GM21390 (cell line): ENCODE measurements around the gene CAPZA2.
"Not testable (repeated sequence)": the region's sequence is repeated elsewhere in the genome, so short reads cannot be mapped to it uniquely, and the experiment has no call there.

Source experiments
- ATAC-seq: cut with Tn5 transposase; IDR thresholded peaks from one replicate; pipeline ENCODE4 v1.9.1; 2021; ENCODE audit not compliant: unreplicated experiment

Gene CAPZA2

DNA sequence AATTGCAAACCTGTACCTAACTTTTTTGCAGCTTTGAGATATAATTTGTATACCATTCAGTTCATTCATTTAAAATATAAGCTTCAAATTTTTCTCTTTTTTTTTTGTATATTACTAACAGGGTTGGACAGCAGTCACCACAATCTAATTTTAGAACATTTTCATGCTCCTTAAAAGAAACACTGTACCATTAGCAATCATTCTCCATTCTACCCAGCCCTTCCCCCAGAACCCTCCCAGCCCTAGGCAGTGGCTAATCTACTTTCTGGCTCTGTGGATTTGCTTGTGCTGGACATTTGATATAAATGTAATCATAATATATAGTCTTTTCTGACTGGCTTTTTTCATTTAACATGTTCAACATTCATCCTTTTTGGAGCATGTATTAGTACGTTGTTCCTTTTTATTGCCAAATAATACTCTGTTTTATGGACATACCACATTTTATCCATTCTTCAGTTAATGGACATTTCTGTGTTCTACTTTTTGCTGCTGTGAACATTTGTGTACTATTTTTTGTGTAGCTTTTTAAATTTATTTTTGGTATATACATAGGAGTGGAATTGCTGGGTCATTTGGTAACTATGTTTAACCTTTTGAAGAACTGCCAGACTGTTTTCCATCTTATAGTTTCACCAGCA is 50.0 kb downstream of the CAPZA2 start:
- ATAC-seq: no peak

DNA sequence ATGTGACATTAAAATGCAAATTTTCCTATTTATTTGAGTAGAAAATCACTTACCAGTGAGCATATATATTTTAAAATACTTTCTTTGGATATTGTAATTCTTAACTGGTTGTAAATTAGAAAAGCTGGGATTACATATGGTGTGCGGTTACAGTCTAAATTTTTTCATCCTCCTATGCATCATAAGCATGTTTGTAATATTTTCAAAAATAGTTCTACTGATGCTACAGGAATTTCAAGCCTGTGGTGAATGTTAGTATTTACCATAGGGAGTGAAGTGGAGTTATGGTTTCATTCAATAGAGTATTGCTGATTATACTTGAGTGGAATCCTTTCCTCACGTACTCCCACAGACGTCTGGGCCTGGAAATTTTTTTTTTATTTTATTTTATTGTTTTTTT is 56.3 kb downstream of the CAPZA2 start:
- no peak for ATAC-seq

DNA sequence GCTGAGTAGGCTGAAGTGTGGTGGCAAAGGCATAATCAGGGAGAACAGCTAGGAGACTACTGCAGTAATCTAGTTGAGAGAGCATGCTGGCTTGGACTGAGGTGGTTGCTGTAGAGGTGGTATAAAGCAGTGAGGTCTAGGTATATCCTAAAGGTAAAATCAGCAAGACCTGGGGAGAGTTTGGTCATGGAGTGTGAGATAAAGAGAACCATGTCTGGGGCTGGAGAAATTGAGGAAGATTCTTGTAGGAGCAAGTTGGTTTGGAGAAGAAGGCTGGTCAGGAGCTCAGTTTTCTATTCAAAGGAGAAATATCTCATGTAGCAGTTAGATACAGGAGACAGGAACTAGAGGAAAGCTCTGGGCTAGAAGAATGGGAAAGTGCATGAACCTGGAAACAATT is 58.0 kb downstream of the CAPZA2 start:
- no peak for ATAC-seq

DNA sequence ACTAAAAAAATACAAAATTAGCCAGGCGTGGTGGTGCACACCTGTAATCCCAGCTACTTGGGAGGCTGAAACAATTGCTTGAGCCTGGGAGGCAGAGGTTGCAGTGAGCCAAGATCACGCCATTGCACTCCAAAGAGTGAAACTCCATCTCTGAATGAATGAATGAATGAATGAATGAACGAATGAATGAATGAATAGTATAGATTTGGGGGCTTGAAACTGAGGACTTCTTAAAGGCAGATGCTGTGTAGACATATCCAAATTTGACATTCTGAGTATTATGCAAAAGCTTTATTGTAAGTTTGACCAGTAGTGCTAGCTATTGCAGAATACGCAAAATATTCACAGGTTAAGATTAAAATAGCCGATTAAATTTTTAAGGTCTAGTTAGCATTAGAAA is 60.2 kb downstream of the CAPZA2 start:
- ATAC-seq: no peak

DNA sequence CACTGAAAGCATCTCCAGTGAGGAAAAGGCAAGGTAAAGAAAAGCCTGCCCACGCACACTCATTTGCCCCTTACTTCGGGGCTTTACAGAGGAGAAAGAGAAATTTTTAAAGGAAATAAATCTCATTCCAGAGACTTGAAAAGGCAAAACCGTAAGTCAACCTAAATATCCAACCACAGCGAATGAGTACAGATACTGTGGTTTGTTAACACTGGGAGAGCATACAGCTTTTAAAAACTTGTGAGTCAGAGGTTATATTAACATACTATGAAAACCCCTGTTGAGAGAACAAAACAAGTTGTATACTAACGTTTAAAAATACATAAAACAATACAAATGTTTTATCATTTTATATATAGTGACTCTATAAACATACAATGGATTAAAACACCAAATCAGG is 62.4 kb downstream of the CAPZA2 start:
- ATAC-seq: no peak

DNA sequence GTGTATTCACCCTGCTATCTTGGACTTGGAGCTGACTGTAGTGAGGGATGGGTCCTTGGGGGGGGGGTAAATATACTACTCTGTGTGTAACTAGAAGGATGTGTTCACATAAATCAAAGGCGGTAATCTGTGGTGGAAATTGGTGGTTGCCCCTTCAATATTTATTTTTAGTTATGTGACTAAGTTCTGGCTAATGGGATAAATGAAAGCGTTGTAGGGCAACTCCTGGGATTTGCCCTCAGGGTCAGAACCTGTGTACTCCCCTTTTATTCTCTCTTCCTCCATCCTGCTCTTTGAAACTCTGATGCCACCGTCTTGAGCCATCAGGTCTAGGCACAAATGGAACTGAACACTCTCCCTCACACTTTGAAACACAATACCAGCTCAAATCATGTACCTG is 66.6 kb downstream of the CAPZA2 start:
- no peak for ATAC-seq

DNA sequence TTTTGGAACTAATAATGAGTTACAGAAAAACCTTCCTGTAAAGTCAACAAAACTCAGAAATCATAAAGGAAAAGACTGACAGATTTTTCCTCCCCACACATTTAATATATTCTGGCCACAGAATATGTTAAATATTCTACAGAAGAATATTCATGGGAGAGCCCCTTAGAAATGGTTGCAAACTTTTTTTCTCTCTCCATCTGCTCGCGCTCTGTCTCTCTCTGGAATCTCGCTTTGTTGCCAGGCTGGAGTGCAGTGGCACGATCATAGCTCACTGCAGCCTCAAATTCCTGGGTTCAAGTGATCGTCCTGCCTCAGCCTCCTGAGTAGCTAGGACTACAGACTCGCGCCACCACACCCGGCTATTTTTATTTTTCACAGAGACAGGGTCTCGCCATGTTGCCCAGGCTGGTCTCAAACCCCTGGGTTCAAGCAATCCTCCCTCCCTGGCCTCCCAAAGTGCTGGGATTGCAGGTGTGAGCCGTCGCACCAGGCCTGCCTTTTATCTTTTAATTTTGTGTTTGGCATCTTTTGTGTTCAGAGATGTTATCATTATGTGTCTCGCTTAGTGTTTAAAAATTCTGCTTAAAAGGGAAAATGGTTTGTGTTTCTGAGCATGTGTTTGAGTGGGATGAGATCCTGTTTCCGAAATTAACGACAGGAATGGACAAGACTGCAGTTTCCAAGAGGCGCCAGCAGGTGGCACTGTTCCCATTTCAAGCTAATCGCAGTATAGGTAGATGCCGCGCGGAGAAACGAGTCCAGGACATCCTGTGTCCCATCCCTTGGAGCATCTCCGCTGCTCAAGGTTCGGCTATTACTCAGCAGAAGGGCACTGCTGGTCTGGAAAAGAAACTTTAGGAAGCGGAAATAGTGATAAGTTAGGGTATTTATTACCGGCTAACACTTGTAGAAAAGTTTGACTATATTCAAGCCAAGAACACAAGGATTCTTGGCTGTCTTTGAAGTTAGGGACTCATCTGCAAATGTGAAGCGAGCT is 67.8 kb downstream of the CAPZA2 start:
- peak; percentile 85 for ATAC-seq

DNA sequence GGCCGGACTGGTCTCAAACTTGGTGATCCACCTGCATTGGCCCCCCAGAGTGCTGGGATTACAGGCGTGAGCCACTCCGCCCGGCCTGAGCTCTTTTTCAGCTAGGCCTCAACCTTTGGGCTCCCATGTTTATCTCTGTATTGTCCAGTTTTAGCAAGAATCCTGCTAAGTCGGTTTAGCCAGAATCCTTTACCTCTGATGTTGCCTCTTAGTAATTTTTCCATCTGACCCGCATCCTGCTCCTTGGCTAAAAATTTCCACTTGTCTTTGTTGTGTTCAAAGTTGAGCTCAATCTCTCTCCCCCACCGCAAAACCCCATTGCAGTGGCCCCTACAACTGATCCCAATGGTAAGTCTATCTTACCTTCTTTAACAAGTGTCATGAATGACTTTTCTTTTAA is 70.2 kb downstream of the CAPZA2 start:
- no peak for ATAC-seq

DNA sequence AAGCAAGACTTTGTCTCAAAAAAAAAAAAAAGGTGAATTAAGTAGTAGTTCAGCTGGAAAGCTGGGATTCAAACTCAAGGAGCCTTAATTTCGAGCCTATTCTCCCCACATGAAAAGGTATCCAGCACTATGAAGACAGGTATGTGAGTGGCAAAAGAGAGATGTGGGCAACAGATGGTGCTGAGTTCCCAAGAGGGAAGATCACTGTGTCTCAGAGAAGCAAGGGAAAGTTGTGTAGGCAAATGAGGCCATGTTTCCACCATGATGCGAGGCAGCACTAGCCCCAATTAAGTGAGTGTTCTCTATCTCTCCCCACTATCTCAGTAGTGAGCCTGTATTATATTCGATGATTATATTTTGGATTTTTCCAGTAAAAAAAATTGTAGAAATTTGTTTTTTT is 71.1 kb downstream of the CAPZA2 start:
- ATAC-seq: no peak

DNA sequence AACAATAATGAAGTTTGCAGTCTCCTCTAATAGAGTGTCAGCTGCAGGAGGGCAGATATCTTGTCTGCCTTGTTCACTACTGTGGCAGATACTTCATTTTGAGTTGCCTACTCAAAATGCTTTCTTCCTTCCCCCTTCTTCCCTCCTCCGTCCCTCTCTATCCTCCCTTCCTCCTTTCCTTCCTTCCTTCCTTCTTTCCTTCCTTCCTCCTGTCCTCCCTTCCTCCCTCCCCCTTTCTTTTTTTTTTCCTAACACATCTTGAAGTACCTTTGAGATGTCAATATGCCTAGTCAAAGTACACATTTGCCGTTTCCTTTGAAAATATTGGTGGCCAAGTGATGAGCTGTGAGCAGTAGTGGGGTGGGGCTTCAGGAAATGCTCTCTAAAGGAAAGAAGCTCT is 72.2 kb downstream of the CAPZA2 start:
- ATAC-seq: no peak

DNA sequence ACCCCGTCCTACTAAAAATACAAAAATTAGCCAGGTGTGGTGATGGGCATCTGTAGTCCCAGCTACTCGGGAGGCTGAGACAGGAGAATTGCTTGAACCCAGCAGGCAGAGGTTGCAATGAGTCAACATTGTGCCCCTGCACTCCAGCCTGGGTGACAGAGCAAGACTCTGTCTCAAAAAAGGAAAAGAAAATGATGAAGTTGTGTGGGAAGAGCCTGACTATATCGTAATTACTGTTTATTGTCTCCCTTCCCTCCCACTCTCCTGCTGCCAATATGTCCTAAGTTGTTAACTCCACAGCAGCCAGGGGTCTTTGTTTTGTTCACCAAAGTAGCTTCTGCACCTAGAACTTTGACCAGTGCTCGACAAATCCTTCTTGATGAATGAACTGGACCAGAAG is 74.5 kb downstream of the CAPZA2 start:
- ATAC-seq: not testable (repeated sequence)

DNA sequence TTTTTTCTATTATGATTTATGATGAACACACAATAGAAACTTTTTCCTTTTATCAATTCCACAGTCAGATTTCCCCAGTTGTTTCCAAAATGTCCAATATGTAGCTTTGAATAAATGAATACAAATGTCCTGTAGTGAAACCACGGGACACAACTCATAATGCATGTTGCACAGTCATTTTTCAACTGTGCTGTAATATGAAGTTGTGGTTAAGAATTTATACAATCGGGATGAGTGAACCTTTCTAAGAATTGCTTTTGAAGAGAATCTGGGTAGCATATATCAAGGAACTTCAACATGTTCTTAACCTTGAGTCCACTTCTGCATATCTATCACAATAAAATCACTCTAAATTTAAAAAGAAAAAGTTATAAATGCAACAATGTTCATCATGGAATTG is 76.3 kb downstream of the CAPZA2 start:
- no peak for ATAC-seq

DNA sequence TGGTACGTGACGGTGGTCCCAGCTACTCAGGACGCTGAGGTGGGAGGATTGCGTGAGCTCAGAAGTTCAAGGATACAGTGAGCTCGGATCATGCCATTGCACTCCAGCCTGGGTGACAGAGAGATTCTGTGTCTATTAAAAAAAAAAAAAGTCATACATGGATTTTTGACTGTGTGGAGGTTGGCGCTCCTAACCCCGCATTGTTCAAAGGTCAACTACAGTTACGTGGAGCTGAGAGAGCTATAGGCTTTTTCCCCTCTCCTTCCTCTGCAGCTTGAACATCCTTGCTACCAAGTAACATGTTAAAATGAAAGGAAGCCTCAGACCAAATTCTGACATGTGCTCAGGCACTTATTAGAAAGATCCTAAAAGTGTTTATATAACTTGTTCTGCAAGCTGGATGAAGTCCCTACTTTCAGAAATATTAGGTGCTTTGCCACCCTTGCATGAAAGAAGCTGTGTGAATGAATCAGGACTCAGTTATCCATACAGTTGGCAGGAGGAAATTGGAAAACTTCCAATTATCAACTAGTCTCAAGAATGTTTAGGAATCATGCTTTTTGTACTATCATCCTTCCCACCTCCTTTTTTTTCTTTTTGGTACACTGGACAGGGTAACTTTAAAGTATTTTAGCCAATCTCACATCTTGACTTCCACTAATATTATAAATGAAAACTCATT is 78.4 kb downstream of the CAPZA2 start:
- no peak for ATAC-seq

DNA sequence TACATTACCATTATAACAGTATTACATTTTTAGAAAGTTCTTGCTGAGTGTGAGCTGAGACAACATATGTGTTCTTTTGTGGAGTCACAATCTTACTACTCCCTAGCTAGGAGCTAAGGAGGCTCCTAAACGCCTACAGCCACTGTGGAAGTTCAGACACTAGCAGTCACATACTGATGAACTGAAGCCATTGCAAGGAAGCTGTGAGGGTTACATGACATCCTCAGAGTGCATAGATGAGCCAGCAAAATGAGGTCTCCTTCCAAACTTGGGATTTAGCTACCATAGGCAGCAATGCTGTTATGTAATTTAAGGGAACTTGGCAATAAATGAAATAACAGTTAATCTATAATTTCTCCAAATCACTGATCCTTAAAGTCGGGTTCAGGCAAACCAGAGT is 80.1 kb downstream of the CAPZA2 start:
- no peak for ATAC-seq

DNA sequence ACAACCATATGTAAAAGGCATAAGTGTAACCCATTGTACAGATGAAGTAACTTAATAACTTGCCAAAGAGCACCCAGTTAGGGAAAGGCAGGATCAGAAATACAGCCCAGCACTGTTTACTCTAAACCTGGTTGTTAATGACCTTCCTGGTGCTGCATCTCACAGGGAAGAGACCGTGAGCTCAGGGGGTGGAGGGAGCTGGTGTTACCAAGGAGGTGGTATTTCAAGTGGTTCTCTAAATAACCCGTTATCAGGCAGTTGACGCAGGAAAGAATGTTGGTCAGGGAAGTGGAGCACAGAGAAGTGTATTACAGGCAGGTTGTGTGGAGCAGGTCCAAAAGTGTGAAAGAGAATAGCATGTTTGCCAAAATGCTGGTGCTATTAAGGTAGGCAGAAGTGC is 86.5 kb downstream of the CAPZA2 start:
- ATAC-seq: no peak

DNA sequence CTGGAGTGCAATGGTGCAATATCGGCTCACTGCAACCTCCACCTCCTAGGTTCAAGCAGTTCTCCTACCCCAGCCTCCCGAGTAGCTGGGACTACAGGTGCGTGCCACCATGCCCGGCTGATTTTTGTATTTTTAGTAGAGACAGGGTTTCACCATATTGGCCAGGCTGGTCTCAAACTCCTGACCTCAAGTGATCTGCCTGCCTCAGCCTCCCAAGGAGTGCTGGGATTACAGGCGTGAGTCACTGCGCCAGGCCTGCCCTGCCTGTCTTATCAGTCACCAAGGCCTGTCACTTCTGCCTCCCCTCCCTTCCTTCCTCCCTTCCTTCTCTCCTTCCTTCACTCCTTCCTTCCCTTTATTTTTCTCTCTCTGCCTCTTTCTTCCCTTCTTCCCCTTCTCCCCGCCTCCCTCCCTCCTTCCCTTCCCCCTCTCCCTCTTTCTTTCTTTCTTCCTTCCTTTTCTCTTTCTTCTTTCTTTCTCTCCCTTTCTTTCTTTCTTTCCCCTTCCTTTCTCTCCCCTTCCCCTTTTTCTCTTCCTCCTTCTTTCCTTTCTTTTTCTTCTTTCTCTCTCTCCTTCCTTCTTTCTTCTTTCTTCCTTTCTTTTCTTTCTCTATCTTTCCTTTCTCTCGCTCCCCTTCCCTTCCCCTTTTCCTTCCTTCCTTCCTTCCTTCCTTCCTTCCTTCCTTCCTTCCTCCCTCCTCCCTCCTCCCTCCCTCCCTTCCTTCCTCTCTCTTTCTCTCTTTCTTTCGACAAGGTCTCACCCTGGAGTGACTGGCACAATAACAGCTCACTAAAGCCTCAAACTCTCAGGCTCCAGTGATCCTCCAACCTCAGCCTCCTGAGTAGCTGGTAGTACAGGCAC is 87.8 kb downstream of the CAPZA2 start:
- ATAC-seq: no peak

DNA sequence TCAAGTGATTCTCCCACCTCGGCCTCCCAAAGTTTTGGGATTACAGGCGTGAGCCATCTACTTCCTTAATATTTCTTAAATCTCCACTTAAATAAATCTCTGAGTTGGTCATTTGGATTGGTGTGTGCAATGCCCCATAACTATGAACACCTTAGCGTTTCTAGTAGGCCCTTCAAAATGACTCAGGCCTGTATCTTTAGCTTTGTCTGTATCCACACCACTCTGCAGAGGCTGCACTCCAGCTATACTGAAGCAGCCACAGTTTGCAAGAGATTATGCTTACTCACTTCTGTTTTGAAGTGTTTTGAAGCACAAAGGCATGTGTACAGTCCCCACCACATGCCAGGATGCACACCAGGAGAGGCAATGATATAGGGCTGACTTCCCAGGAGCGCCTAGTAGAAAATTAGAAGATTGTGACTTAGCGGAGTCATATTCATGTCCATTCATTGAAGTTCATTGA is 88.5 kb downstream of the CAPZA2 start:
- ATAC-seq: no peak

DNA sequence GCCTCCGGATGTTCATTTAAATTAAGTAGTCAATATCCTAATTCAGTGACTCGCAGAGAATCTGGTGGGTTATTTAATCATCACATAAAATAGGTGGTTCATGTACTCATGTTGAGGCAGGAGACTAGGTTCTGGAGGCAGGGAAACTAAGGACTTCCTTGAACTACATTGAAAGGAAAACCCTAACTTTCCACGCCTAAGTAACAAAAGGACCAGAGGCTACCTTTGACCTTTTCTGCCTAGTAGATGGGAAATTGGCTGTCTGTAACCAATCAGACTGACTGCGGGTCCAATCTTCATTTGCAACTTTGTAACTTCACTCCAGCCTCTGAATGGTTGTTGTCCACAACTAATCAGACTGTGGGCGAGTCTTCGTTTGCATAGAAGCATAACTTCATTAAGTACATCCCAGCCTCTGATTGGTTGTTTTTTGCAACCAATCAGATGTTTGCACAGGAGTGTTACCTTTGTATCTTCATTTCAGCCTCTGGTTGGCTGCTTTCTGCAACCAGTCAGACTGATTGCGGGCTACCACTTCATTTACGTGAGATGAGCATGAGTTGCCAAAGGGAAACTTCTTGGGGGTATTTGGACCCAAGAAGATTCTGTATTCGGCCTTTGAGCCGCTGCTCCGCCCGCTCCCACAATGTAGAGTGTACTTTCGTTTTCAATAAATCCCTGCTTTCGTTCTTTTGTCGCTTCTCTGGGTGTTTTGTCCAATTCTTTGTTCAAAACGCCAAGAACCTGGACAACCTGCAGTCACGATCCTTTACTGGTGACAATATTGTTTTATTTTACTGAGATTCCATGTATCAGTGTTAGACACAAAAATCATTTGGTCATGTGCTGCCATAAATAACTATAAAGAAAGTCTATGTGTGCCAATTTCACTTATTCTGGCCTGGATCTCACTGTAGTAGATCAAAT is 89.2 kb downstream of the CAPZA2 start:
- ATAC-seq: no peak

DNA sequence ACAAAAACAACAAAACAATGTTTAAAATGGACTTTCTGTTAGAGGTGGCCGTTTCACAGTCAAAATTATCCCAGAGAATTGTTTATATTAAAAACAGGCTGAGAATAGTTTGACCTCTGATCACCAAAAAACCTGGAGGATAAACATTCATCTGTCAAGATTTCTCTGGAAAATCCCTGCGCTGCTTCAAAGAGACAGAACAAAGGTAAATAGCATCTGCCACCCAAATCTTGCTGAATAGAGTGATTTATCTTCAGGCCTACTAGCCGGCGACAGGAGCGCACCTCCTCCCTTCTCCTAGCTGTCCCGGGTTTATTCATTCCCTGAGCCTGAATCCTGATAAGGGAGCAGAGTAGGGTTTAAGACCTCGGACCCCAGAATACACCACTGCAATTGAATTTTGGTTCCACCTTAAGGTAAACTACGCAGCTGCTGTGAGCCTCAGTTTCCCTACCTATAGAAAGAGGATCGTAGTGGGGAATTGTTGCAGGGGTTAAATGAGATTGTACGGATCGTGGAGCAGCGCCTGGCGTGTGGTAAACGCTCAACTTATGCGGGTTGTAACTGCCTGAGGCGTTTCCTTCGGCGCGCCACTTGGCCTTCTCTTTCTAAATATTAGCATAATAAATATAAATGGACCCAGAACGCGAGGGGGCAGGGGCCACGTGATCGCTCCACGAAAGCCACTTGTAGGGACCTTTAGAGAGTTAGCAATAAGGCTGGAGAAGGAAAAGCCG is 90.4 kb downstream of the CAPZA2 start:
- ATAC-seq: peak; percentile 11
